ENCODE data around the gene RERE.

RERE gene

DNA sequence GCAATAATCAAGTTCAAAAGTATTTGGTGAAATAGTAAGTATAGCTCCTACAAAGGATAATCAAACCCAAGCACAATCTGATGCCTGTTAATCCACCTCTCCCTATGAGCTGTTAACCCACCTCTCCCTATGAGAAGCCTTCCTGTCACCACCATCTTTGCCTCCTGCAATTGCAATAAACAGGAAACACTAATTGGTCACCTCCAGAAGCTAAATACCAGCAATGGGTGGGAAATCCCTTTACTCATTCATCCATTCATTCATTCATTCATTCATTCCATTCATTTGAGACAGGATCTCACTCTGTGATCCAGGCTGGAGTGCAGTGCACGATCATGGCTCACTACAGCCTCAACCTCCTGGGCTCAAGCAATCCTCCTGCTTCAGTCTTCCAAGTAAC is 132.8 kb downstream of the RERE start:
- no peak for DNase-seq

GRCh38 chr1:8682573-8682972 is 134.9 kb downstream of the RERE start:
- DNase-seq = no peak

GRCh38 chr1:8681911-8682310 is 135.5 kb downstream of the RERE start:
- no peak for DNase-seq

DNA sequence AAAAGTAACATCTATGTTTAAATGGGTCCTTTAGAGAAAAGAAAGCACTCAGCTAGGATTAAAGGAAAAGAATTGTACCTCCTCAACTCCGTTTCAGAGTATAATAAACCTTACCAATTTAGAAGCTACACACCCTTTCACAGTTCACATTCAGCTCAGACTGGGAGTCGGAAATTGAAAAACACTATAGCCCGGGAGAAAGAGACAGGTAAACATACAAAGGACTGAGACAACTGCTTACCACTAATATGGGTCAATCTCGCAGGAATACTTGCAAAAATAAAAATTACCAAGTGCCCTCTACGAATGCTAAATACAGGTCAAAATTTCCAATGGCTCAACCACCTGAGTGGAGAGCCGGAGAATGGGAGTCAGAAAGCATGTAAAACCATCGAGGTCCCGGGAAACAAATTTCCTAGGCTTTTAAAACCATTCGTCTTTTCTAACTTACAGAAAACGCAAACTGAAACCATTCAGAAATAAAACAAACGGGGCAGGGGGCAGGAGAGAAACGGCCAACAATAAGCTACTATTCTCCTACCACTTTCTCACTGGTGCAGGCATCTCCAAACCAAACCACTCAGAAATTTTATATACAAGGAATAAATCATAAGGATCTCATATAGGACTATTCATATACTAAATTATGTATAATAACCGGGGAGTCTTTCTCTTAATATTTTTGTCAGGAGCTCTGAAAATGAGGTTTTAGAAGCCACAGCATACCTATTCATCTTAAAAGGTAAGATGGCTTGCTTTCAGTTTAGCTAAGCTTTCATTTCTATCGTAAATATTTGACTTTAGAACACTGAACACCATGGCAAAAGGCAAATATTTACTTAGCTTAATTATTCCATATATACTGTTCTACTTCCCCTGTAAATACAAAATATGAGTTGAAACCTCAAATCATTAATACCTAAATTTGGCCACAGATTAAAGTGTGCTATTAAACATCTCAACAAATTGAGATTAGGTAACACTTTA is 136.5 kb downstream of the RERE start:
- DNase-seq = no peak

GRCh38 chr1:8679929-8680663 is 137.3 kb downstream of the RERE start:
- no peak for DNase-seq

- DNase-seq = no peak
Observed at GRCh38 chr1:8679395-8679800, 138.0 kb downstream of the RERE start.

DNA sequence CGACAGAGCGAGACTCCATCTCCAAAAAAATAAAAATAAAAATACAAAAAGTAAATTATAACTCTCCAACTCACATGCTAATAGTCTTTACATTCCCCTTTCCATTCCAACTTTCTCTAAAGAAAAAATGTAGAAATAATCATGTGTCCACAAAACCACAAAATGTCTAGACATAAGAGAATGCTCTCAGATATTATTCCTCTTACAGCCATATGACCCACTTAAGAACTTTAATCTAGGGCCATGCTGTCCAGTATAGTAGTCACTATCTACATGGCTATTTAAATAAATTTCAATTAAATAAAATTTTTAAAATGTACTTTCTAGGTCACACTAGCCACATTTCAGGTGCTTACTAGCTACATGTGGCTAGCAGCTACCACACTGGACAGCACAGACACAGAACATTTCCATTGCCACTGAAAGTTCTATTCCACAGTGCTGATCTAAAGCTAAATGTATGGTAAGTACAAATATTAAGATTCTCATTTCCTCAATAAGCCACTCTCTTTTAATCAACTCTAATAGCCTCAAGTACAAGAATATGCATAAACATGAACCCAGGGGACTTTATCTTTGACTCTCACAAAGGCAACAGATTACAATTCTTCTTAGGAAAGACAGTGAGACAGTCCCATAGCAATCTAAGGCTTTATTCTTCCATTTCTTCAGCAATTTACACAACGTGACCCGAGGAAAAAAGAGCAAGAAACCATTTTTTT is 138.6 kb downstream of the RERE start:
- no peak for DNase-seq

DNA sequence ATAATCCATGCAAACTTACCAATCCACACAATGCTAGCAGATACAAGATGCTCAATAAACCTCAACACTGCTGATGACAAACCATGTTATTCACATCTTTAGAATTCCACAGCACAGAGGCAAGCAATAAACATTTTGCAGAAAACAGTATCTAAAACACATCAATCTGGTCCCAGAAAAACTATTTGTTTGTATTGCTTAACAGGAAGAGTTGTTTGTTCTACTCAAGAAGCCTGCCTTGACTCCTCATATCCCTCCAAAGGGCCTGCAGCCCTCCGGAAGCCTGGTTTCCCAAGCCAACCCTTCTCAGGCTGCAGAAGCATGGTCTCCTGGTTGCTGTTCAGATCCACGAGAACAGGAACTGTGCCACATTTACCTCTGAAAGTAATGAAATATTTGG is 139.7 kb downstream of the RERE start:
- DNase-seq = no peak

GRCh38 chr1:8676813-8677212 is 140.6 kb downstream of the RERE start:
- no peak for DNase-seq

DNA sequence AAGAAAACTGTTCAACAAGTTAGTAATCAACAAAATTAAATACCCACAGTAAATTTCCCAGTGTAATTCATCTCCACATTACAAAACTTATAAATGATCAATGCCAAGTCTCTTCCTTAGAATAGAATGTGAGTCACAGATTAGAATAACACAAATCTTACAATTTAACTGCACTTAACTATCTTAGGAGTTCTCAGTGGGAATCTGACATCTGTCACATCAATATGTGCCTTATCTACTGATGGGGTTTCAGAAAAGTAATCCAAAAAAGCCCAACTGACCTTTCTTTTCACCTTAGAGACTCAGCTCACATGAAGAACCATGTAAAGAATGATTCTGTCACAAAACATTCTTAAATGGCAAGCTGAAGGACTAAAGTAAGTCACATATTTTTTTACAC is 141.4 kb downstream of the RERE start:
- no peak for DNase-seq

DNA sequence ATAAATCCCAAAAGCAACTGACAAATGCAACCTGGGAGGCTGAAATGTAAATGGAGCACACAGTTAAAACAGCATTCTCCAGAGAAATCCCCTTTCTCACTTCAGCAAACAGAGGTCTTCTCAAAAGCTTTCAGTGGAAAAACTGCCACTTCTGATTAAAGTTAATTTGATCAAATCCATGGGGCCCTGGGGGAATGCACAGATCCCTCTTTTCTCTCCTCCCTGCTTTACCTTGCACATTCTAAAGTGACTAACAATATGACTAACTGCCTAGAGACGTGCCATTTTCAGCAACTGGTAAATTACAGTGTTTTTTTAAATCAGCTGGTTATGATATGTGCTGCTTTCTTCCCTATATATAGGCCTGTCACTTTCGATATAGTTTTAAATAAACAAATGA is 142.5 kb downstream of the RERE start:
- no peak for DNase-seq

- DNase-seq = no peak
Observed at GRCh38 chr1:8674481-8674880, 143.0 kb downstream of the RERE start.

DNA sequence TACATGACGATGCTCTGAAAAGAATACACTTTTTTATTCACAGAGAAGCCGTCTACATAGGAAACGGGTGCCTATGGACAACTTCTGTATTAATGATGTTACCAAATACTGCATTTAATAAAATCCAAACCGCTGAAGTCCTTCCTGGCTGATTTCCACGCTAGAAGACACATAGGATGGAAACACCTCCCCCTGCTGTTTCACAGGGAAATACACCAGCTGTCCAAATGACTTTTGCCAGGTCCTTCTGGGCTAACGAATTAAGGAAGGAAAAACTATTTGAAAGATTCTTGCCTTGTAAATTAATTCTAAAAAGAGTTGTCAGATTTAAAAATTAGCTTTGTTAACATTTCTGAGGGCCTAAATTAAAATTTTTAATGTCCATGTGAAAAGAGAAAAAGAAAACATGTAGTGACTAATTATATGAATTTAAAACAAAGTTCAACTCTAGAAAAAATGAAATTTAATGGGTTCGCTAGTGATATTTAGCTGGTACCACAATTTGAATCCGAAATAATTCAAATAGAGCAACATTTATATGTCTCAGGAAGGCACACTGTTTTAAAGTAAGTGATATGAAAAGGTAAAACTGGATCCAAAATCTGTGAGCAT is 146.0 kb downstream of the RERE start:
- DNase-seq = no peak

GRCh38 chr1:8670371-8670818 is 147.0 kb downstream of the RERE start:
- no peak for DNase-seq

- DNase-seq = no peak
Observed at GRCh38 chr1:8669606-8670335, 147.7 kb downstream of the RERE start.

DNA sequence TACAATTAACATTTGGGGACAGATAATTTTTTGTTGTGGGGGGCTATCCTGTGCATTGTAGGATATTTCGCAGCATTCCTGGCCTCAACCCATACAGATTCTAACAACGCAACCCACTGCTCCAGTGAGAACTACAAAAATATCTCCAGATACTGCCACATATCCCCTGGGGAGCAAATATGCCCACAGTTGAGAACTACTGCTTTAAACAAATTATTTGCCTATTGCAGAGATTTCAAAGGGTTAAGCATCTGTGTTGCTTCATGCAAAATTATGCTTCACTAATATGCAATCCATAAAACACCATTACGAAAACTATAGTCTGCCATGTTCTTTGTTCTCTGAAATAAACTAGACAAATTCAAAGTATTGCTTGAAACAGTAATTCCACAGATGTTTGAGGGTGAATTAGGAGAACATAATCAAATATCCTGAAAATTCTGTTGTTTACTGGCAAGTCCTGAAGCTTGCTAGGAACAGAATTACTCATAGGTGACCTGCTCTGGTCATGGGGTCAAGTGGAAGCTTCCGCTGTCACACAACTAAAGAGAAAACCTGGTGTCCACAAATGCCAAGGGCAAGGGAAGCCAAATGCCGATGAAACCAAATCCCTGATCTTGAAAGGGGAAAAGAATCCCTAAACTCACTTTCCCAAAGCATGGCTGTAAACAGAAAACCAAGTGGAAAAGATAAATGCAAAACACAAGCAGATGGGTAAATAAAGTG is 149.4 kb downstream of the RERE start:
- DNase-seq = no peak

DNA sequence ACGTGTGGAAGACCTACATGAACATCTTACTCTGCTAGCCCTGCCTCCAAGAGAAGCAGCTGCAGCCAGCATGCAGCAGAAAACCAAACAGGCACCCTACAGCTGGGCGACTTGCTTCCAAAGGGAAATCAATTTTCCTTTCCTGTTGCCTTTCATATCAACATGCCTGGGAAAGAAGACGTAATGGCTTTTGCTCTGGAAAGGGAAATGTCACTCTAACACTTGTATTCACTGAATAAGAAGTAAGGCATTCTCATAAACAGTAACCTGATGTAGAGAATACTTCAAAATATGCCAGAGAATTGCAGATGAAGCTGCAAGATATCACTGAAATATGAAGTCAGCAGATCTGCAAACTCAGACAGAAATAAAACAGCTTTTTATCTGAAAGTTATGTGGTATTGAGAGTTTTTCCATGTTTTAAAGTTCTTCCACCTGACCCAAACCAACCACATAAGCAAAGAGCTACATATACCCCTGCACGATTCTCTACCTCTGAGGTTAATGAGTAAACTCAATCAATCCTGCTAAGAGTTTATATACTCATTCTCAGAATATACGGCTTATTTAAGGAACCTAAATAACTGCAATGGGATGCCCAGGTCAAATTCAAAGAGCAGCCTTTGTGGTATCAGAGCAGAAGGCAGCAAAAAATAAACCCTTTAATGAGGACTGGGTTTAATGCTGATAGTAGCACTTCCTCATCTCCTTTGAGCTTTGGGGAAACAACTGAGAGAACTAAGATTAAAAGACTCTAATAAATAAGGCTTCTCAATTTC is 150.9 kb downstream of the RERE start:
- no peak for DNase-seq

DNA sequence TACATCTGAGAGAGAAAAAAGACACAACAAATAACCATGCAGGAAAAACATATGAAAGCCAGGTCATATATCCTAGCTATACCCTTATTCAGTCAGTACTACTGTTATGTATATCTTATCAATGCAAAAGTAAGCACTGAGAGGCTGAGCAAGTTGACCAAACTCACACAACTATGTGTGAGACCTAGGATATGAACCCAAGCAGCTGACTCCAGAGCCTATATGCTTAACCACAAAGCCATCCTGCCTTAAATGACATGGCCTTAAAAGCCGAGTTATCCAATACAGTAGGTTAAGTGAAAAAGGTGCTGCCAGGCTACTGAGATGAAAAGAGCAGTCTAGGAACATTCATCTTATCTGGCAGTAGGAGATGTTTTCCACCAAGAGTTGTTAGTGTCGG is 151.6 kb downstream of the RERE start:
- DNase-seq = no peak

DNA sequence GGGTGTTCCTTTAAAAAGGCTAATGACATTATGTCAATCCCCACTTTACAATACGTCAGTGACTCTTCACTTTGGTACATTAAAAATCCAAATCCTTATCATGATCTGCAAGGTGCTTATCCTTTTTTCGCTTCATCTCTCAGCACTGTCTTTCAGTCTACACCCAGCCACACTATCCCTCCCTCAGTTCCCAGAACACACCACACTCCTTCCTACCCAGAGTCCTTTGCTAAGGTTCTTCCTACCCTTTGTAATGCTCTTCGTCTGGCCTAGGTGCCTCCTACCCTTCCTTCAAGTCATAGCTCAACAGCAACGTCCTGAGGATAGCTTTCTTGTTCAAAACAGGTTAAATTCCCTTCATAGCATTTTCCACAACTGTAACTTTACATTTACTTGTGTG is 152.6 kb downstream of the RERE start:
- no peak for DNase-seq

- no peak for DNase-seq
Observed at GRCh38 chr1:8663915-8664329, 153.5 kb downstream of the RERE start.
